Hepatocyte (in vitro differentiated cells): ENCODE measurements around the gene CTXN2. TPM values are rescaled to one million over a fixed set of nuclear protein-coding genes. Genes with fewer than 3 reads are reported as not detected.

ENCODE experiments used
- DNase-seq: peaks from one replicate; pipeline ENCODE4 v3.0.0-alpha.2; 2016; ENCODE audit warnings: low spot score
- H2AFZ ChIP-seq: fragments of 200-600 bp; sonication (generic); 2 replicates; pipeline ENCODE4 v1.6.0; 2016; ENCODE audit warnings: antibody characterized with exemption, mild to moderate bottlenecking
- H3K27ac ChIP-seq: fragments of 200-600 bp; sonication (generic); 2 replicates; pipeline ENCODE4 v1.5.1; 2016; ENCODE audit warnings: mild to moderate bottlenecking
- H3K27me3 ChIP-seq: fragments of 200-600 bp; sonication (generic); 2 replicates; pipeline ENCODE4 v1.6.1; 2016
- H3K36me3 ChIP-seq: fragments of 200-600 bp; sonication (generic); replicated peaks from 2 replicates; pipeline ENCODE4 v1.5.1; 2016; ENCODE audit warnings: low read depth; ENCODE audit not compliant: insufficient read depth
- H3K4me1 ChIP-seq: fragments of 200-600 bp; sonication (generic); 2 replicates; pipeline ENCODE4 v1.5.1; 2016; ENCODE audit warnings: mild to moderate bottlenecking, moderate library complexity; ENCODE audit not compliant: insufficient read depth
- H3K4me2 ChIP-seq: fragments of 200-600 bp; sonication (generic); 2 replicates; pipeline ENCODE4 v1.6.0; 2016
- H3K4me3 ChIP-seq: fragments of 200-600 bp; sonication (generic); 2 replicates; pipeline ENCODE4 v1.5.1; 2016; ENCODE audit warnings: mild to moderate bottlenecking
- H3K79me2 ChIP-seq: fragments of 200-600 bp; sonication (generic); 2 replicates; pipeline ENCODE4 v1.6.0; 2017; ENCODE audit warnings: mild to moderate bottlenecking
- H3K9me2 ChIP-seq: fragments of 200-600 bp; sonication (generic); replicated peaks from 2 replicates; pipeline ENCODE4 v1.6.0; 2017; ENCODE audit warnings: mild to moderate bottlenecking; ENCODE audit not compliant: insufficient read depth
- H3K9me3 ChIP-seq: fragments of 200-600 bp; sonication (generic); 2 replicates; pipeline ENCODE4 v1.5.1; 2016; ENCODE audit warnings: low read depth, mild to moderate bottlenecking
- H4K20me1 ChIP-seq: fragments of 200-600 bp; sonication (generic); 2 replicates; pipeline ENCODE4 v1.6.0; 2016; ENCODE audit warnings: mild to moderate bottlenecking; ENCODE audit not compliant: insufficient read depth, poor library complexity, severe bottlenecking
- EZH2 ChIP-seq: fragments of 200-600 bp; sonication (generic); IDR thresholded peaks from 2 replicates; pipeline ENCODE4 v1.6.1; 2016; ENCODE audit warnings: antibody characterized with exemption, mild to moderate bottlenecking, borderline replicate concordance
- EZH2phosphoT487 ChIP-seq: fragments of 200-600 bp; sonication (generic); IDR thresholded peaks from one replicate; pipeline ENCODE4 v1.6.1; 2018; ENCODE audit warnings: antibody characterized with exemption, mild to moderate bottlenecking, low read depth, moderate library complexity; ENCODE audit not compliant: unreplicated experiment, severe bottlenecking
- WGBS: methylation state at CpG from one replicate; pipeline ENCODE4 v1.1.6; 2016; ENCODE audit warnings: low lambda C conversion rate; ENCODE audit errors: missing lambda C conversion rate; 5-methylcytosine and 5-hydroxymethylcytosine counted together
- polyA plus RNA-seq: library from polyadenylated mRNA; unstranded; fragments of >200 nt; fragmentation: Nextera tagmentation; extraction: Ambion mirVana; gene quantifications from 2 replicates; pipeline ENCODE4 v1.2.1, GENCODE V29; 2016
- total RNA-seq: library from RNA; depleted of rRNA; stranded (reverse); fragments of >200 nt; gene quantifications from 2 replicates; pipeline ENCODE4 v1.2.3, GENCODE V29; 2014
- TF ChIP-seq, protein P1 (sequence below): fragments of 200-600 bp; sonication (generic); IDR thresholded peaks from 2 replicates; pipeline ENCODE4 v1.5.1; 2016; ENCODE audit warnings: antibody characterized with exemption, mild to moderate bottlenecking; ENCODE audit not compliant: poor library complexity

The CTXN2 gene
- total and polyA plus RNA-seq, 2 experiments from 2014 or later = not detected

DNA sequence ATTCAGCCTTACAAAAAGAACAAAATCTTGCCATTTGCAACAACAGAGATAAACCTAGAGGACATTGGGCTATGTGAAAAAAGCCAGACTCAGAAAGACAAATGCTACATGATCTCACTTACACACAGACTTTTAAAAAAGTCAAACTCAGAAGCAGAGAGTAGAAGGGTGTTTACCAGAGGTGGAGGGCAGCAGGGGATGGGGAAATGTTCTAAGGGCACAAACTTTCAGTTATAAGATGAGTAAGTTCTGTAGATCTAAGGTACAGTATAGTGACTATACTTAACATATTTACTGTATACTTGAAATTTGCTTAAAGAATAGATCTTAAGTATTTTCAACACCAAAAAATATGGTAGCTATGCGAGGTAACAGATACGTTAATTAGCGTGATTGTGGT, 16.3 kb upstream of the CTXN2 start:
- H3K9me2 ChIP-seq = no peaks in the 10 kb centered on the region
- no peaks in the 10 kb centered on the region for H3K9me3 ChIP-seq
- H3K4me1 ChIP-seq = no peaks in the 10 kb centered on the region
- peaks cover 4% of the 10 kb centered on the region for H3K27me3 ChIP-seq
- DNase-seq = no peak
- H3K79me2 ChIP-seq = peaks cover 53% of the 10 kb centered on the region
- no peak overlapping the region for H3K27ac ChIP-seq
- TF ChIP-seq, protein P1, sequence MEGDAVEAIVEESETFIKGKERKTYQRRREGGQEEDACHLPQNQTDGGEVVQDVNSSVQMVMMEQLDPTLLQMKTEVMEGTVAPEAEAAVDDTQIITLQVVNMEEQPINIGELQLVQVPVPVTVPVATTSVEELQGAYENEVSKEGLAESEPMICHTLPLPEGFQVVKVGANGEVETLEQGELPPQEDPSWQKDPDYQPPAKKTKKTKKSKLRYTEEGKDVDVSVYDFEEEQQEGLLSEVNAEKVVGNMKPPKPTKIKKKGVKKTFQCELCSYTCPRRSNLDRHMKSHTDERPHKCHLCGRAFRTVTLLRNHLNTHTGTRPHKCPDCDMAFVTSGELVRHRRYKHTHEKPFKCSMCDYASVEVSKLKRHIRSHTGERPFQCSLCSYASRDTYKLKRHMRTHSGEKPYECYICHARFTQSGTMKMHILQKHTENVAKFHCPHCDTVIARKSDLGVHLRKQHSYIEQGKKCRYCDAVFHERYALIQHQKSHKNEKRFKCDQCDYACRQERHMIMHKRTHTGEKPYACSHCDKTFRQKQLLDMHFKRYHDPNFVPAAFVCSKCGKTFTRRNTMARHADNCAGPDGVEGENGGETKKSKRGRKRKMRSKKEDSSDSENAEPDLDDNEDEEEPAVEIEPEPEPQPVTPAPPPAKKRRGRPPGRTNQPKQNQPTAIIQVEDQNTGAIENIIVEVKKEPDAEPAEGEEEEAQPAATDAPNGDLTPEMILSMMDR = no peak
- no peak for TF ChIP-seq EZH2
- TF ChIP-seq EZH2phosphoT487 = no peak
- no peaks in the 10 kb centered on the region for H4K20me1 ChIP-seq
- 99% methylated on average over 3 of the region's 3 CpGs for WGBS
- H2AFZ ChIP-seq = no peak overlapping the region
- no peaks in the 10 kb centered on the region for H3K36me3 ChIP-seq
- H3K4me3 ChIP-seq = no peak overlapping the region
- no peak overlapping the region for H3K4me2 ChIP-seq

DNA sequence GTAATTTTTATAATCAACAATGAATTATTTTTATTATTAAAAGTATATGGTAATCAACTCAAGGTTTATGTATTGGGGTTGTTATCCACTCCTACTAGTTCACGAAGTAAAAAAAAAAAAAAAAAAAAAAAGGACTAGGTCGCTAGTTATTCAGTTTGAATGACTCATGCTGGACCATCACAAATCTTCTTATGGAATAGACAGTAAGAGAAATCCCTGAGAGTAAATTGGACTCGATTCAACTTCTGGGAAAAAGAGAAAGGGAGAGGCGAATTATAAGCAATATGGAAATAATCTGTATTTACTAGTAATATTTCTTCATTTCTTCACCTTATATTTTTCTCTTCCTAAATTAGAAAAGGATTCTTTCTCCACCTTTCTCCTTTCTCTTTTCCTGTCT, 15.4 kb upstream of the CTXN2 start:
- H2AFZ ChIP-seq = no peak overlapping the region
- H3K27ac ChIP-seq = no peak overlapping the region
- H4K20me1 ChIP-seq = no peaks in the 10 kb centered on the region
- no peaks in the 10 kb centered on the region for H3K4me1 ChIP-seq
- H3K9me3 ChIP-seq = no peaks in the 10 kb centered on the region
- DNase-seq = no peak
- H3K9me2 ChIP-seq = no peaks in the 10 kb centered on the region
- no peak overlapping the region for H3K4me2 ChIP-seq
- peaks cover 4% of the 10 kb centered on the region for H3K27me3 ChIP-seq
- WGBS = 84% methylated on average over 4 of the region's 4 CpGs
- H3K4me3 ChIP-seq = no peak overlapping the region
- no peaks in the 10 kb centered on the region for H3K36me3 ChIP-seq
- TF ChIP-seq EZH2phosphoT487 (no peak), EZH2 (no peak)
- TF ChIP-seq, protein P1 = no peak
- peaks cover 47% of the 10 kb centered on the region for H3K79me2 ChIP-seq

DNA sequence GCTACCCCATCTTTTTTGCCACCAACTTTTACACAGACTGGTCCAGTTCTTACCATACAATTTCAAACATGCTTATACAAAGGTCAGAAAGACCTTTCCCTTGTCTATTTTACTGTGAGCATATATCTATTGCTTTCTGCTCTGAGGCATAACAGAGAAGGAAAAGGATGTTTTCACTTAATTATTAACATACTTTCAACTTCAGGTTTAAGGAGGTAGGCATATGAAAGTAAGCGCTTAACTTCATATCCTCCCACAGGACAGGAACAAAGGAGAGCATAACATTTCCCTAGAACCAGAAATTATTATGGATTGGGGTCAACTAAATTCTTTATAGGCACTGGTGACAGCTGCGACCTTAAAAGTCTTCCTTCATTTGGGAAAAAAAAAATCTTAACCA, 14.5 kb upstream of the CTXN2 start:
- Histone ChIP-seq H3K4me2 (peak overlapping the region; percentile 84), H3K79me2 (peaks cover 42% of the 10 kb centered on the region), H3K9me2 (no peaks in the 10 kb centered on the region), H4K20me1 (no peaks in the 10 kb centered on the region), H3K27me3 (peaks cover 4% of the 10 kb centered on the region), H3K27ac (no peak overlapping the region), H3K36me3 (no peaks in the 10 kb centered on the region), H3K4me1 (no peaks in the 10 kb centered on the region), H3K9me3 (no peaks in the 10 kb centered on the region), H3K4me3 (no peak overlapping the region), H2AFZ (no peak overlapping the region)
- TF ChIP-seq, protein P1 = no peak
- TF ChIP-seq EZH2 (no peak), EZH2phosphoT487 (no peak)
- WGBS = 73% methylated on average over 2 of the region's 2 CpGs
- DNase-seq = no peak

DNA sequence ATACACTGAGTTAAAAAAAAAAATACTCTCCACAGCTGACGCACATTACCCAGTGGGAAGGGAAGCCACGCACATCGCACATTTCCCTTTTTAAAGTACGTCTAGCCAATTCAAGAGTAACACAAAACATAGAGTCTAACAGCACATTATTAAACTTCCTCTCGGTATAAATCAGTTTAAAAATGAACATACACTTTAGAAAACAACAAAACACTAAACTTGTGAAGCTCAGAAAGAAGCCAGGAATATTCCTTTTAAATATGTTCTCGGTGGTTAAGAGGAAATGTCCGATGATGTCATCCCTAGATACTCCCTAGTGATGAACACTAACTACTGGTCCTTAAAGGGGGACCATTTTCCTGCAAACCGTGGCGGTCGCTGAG, 14.1 kb upstream of the CTXN2 start:
- Histone ChIP-seq H3K9me3 (no peaks in the 10 kb centered on the region), H3K4me3 (peak overlapping the region; percentile 12), H3K27me3 (peaks cover 6% of the 10 kb centered on the region), H3K36me3 (no peaks in the 10 kb centered on the region), H3K4me2 (peak overlapping the region; percentile 84), H3K27ac (peak overlapping the region; percentile 69), H3K79me2 (peaks cover 37% of the 10 kb centered on the region), H3K4me1 (no peaks in the 10 kb centered on the region), H4K20me1 (no peaks in the 10 kb centered on the region), H2AFZ (peak overlapping the region; percentile 39), H3K9me2 (no peaks in the 10 kb centered on the region)
- TF ChIP-seq, protein P1 = no peak
- TF ChIP-seq EZH2 (no peak), EZH2phosphoT487 (no peak)
- DNase-seq = peak; percentile 51
- 11% methylated on average over 10 of the region's 10 CpGs for WGBS
